Thyroid gland (tissue), 4 donors: ENCODE measurements around the gene CTTNBP2NL. TPM values are rescaled to one million over a fixed set of nuclear protein-coding genes. Genes with fewer than 3 reads are reported as not detected.

Source experiments
- DNase-seq, 2 donors: peaks; one replicate each; pipeline ENCODE4 v3.0.0-alpha.2; 2019
- H3K27ac ChIP-seq, 3 donors: fragments of 200-600 bp; sonication (generic); 1 replicate in 2 of 3; 2 replicates in 1 of 3; pipeline ENCODE4 v1.5.1; 2016 to 2019; ENCODE audit warnings: mild to moderate bottlenecking in 1 of 3, moderate library complexity in 1 of 3
- H3K27me3 ChIP-seq: fragments of 200-600 bp; sonication (generic); one replicate; pipeline ENCODE4 v1.5.1; 2019
- H3K36me3 ChIP-seq, 2 donors: fragments of 200-600 bp; sonication (generic); one replicate each; pipeline ENCODE4 v1.5.1; 2016 to 2019
- H3K4me1 ChIP-seq, 2 donors: fragments of 200-600 bp; sonication (generic); one replicate each; pipeline ENCODE4 v1.5.1; 2017 to 2019
- H3K4me3 ChIP-seq, 3 donors: fragments of 200-600 bp; sonication (generic); replicated peaks in 1 of 3; 1 replicate in 2 of 3; 2 replicates in 1 of 3; pipeline ENCODE4 v1.5.1; 2016; ENCODE audit warnings: mild to moderate bottlenecking in 1 of 3
- H3K9me3 ChIP-seq: fragments of 200-600 bp; sonication (generic); one replicate; pipeline ENCODE4 v1.5.1; 2017
- CTCF ChIP-seq, 6 experiments: fragments of 200-600 bp in 3 of 6; fragments of 450-650 bp in 3 of 6; sonication (generic) in 3 of 6; IDR thresholded peaks; one replicate each; pipeline ENCODE4 v1.5.1; 2016 to 2019; ENCODE audit warnings: antibody characterized with exemption in 6 of 6, mild to moderate bottlenecking in 2 of 6, inconsistent platforms in 1 of 6, moderate library complexity in 1 of 6
- POLR2A ChIP-seq, 2 donors: fragments of 450-650 bp; IDR thresholded peaks; one replicate each; pipeline ENCODE4 v1.6.1; 2017; ENCODE audit warnings: antibody characterized with exemption in 2 of 2, mild to moderate bottlenecking in 2 of 2, moderate library complexity in 1 of 2
- WGBS, 2 donors: methylation state at CpG; one replicate each; pipeline ENCODE4 v1.1.5; 2017; 5-methylcytosine and 5-hydroxymethylcytosine counted together
- intact Hi-C: fragments of 100-400 bp; cut with DNase I; formaldehyde crosslinking; loops from one replicate; pipeline ENCODE4 v1.15.1; 2023
- total RNA-seq, 4 donors: library from RNA; depleted of rRNA; stranded (reverse); fragments of >200 nt; gene quantifications; one replicate each; pipeline ENCODE4 v1.2.3, GENCODE V29; 2016

The CTTNBP2NL gene
- total RNA-seq, 4 donors from 2014 or later = 11.8 to 20.7 (median 19.2) TPM

DNA sequence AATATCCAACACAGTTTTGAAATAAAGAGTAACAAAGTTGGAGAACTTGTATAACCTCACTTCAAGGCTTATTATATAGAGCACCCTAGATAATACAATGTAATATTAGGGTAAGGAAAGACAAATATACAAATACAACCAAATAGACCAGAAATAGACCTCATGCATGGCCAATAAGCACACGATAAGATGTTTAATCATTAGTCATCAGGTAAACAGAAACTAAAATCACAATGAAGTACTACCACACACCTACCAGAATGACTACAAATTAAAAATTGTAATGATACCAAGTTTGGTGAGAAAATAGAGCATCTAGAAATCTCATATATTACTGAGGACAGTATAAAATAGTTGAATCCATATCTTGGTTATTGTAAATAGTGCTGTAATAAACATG lies 20.3 kb upstream of the CTTNBP2NL start:
- H3K27me3 ChIP-seq = no peaks in the 10 kb centered on the region

GRCh38 chr1:112380356-112380755 lies 15.7 kb upstream of the CTTNBP2NL start:
- Histone ChIP-seq H3K9me3 (no peaks in the 10 kb centered on the region), H3K36me3 (no peaks in the 10 kb centered on the region), H3K27me3 (no peaks in the 10 kb centered on the region), H3K27ac (no peak overlapping the region), H3K4me1 (no peaks in the 10 kb centered on the region), H3K4me3 (no peak overlapping the region)
- no peak for DNase-seq
- intact Hi-C loops = no loop called here
- TF ChIP-seq CTCF (IDR thresholded peaks at IDR 0.05) (no peak), POLR2A (IDR thresholded peaks at IDR 0.05) (no peak)
- WGBS, 2 donors = 58 to 59% methylated on average over 1 of the region's 1 CpG

More for the DNA sequence above, 20.3 kb upstream of the CTTNBP2NL start:
- WGBS, 2 donors = 67 to 77% methylated on average over 1 of the region's 1 CpG
- Histone ChIP-seq H3K27ac (no peak overlapping the region), H3K4me3 (no peak overlapping the region), H3K4me1 (no peaks in the 10 kb centered on the region), H3K9me3 (no peaks in the 10 kb centered on the region), H3K36me3 (no peaks in the 10 kb centered on the region)
- TF ChIP-seq POLR2A (IDR thresholded peaks at IDR 0.05) (no peak), CTCF (IDR thresholded peaks at IDR 0.05) (no peak)
- DNase-seq = no peak
- intact Hi-C loops = no loop called here

- intact Hi-C loops = no loop called here
- H3K36me3 ChIP-seq = no peaks in the 10 kb centered on the region
Observed at GRCh38 chr1:112381324-112382076, 14.5 kb upstream of the CTTNBP2NL start.

DNA sequence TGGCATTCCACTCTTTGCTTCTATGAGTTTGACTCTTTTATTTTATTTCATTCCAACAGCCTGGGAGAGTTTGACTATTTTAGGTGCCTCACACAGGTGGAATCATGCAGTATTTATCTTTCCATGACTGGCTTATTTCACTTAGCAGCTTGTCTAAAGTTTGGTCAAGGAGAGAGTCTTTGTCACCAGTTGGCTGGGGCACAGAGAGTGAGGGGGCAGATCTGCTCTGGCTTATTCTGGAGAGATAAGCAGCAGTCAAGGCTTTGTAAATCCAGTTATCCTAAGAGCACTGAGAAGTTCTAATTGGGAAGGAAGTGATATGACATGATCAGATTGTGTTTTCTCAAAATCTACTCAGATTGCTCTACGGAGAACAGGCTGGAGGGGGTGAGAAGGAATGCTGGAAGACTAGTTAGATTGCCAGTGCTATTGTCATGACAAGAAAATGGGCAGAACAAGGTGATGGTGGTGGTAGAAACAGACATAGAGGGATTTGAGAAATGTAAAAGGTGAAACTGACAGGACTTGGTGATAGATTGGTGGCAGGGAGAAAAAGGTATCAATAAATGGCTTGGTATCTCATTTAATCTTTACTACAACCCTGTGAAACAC lies 12.1 kb upstream of the CTTNBP2NL start:
- WGBS, 2 donors = 55 to 67% methylated on average over 1 of the region's 1 CpG
- H3K4me1 ChIP-seq = no peaks in the 10 kb centered on the region
- no peaks in the 10 kb centered on the region for H3K36me3 ChIP-seq
- intact Hi-C loops = no loop called here
- H3K4me3 ChIP-seq = no peak overlapping the region
- no peaks in the 10 kb centered on the region for H3K9me3 ChIP-seq
- DNase-seq = no peak
- H3K27me3 ChIP-seq = no peaks in the 10 kb centered on the region
- no peak for TF ChIP-seq POLR2A (IDR thresholded peaks at IDR 0.05)
- TF ChIP-seq CTCF (IDR thresholded peaks at IDR 0.05) = no peak
- no peak overlapping the region for H3K27ac ChIP-seq

More at GRCh38 chr1:112381324-112382076, 14.5 kb upstream of the CTTNBP2NL start:
- TF ChIP-seq CTCF (IDR thresholded peaks at IDR 0.05) (no peak), POLR2A (IDR thresholded peaks at IDR 0.05) (no peak)
- Histone ChIP-seq H3K27me3 (no peaks in the 10 kb centered on the region), H3K4me1 (no peaks in the 10 kb centered on the region), H3K27ac (no peak overlapping the region), H3K4me3 (no peak overlapping the region), H3K9me3 (no peaks in the 10 kb centered on the region)
- 77 to 85% methylated on average over 2 of the region's 2 CpGs for WGBS, 2 donors
- no peak for DNase-seq
